IPS DF 4.7 (cell line): ENCODE data around the gene ASXL1.
"Not testable (repeated sequence)": the region's sequence is repeated elsewhere in the genome, so short reads cannot be mapped to it uniquely, and the experiment has no call there.

Source experiments
- DNase-seq: peaks from one replicate; pipeline ENCODE4 v3.0.0-alpha.2; 2013; ENCODE audit warnings: low spot score; ENCODE audit errors: extremely low read depth

Gene ASXL1

DNA sequence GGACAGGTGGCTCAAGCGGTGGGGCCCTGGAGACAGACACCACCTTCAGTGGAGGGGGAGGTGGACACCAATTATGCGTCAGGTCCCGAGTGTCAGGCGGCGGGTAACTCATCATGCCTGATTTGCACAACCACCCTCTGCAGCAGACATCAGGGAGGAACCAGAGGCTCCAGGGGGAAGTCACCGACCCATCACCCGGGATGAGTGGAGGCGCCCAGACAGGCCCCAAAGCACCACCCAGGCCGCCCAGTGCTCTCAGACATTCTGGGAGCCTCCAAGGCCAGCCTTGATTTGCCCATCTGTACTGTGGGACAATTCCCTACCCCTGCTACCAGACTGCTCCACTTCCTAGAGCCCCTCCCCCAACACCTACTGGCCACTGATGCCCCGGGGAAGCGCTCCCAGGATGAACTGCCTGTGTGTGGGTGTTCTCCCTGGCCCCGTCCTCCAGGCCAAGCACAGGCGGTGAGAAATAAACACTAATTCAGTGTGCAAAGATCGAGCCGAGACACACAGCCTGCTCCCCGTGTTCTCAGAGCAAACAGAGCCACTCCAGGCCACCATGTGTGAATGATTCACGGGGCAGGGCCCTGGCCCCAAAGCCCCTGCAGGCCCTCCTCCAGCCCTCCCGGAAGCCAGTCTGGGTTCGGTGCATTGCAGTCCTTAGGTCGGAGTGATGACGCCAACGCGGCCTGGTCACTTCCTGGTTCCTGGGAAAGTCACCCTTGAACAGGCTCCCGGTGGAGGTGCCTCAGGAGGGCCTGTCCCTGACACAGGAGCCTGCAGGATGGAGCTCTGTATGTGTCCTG lies 107.2 kb downstream of the ASXL1 start:
- DNase-seq: no peak

GRCh38 chr20:32465901-32466675 lies 108.0 kb downstream of the ASXL1 start:
- DNase-seq: not testable (repeated sequence)

DNA sequence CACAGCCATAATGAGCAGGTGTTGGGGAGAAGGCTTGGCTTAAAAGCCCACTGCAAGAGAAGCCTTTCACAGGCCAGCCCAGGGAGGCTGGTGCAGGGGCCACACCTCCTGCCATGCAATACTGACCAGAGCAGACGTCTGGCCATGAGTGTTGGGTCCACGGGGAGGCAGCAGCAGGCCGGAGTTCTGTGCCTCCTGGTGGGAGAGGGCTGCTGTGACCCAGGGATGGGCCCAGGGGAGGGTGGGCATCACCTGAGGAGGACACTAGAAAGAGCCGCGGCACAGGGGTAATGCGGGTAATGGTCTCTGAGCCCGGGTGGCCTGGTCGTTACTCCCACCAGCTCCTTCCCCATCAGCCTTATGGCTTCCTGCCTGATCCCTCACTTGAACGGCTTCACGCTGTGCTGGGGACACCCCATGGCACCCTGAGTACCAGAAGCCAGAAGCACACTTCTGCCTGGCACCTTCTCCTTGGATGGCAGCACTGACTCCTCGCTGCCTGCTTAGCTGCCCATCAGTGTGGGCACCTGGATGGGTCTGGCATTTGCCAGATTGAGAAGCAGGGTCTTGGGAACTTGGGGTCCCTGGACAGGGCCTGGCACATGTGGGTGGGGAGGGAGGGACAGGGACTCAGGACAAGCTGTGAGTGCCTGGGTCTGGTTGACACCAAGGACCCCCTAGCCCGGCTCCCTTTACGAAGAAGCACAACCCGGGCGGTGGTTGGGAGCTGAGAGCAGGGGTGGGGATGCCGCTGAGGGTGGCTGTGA lies 108.8 kb downstream of the ASXL1 start:
- no peak for DNase-seq

DNA sequence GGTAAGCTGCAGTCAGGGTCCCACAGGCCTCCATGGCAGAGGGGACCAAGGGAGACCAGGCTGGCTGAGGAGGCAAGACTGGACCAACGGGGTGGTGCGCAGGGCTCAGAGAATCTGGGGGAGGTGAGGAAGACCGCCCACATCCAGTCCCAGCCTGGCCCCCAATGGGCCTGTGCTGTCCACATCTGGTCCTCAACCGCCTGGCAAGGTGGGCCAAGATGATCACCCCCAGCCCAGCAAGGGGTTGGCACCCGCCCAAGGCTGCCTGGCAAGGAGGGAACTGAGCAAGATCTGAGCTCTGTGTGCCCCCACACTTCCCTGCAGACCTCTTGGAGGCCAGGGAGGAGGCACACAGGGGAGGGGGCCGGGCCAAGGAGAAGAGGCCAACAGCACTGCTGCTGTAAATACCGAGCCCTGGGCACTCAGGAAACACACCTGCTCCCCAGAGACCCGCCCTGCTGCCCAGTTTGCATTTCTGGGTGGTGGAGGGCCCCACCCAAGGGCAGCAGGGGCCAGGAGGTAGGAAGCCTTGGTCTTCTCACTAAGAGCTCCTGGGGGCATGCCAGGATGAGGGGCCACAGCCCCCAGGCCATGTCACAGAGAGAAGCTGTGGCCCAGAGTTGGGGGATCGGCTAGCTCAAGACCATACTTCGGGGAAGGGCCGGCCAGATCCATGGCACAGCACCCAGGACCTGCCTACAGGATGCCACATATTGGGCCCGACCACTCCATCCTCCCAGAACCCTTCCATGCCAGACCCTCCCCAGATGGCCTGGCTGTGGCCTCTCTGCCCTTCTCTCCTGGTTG lies 109.6 kb downstream of the ASXL1 start:
- no peak for DNase-seq

- DNase-seq: no peak
Observed at GRCh38 chr20:32468313-32468640, 110.1 kb downstream of the ASXL1 start.

DNA sequence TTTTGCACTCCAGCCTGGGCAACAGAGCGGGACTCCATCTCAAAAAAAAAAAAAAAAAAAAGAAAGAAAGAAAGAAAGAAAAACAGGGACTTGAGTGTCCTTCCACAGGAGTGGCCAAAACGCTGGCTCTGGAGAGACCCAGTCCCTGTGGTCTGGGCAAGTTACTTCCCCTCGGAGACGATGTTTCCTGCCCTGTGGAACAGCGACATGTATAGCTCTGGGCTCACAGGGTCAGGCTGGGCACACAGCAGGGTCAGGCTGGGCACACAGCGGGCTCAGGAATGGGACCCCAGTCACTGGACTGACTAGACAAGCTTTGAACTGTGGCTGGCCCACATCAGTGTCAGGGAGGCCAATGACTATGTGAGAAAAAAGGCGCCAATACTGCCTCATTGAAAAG lies 110.7 kb downstream of the ASXL1 start:
- no peak for DNase-seq

DNA sequence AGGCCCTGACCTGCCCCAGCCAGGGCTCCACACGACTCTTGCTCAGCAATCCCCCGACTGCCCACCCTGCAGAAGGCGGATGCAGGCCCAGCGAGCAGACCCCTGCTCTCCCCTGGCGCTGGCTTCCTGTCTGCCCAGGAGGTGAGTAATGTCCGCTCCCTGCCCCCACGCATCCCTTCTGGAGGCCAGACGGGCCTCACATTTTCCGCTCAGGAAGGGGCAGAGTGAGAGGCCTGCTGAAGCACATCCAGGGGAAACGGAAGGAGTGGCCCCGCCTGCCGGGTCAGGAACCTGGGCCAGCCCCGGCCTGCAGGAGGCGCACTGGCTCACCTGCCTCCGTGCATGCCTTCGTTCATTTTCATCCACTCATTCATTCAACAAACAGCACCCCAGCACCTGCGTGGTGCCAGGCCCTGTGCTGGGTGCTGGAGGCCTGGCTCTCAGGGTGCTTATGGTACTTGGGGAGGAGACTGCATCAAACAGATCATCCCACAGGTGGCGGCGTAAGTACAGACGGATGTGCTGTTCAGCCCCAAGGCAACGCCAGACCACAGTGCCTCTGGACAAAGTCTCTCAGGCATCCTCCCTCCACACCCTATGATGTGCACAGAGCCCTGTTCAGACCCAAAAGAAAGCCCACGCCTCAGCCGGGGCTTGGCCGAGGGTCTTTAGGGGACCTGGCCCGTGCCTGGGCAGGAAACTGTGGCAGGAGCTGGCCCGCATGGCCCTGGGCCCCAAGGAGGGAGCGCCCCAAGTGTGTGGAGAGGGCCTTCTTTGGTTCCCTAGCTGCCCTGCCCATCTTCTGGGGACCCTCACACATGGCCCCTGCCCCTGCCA lies 112.1 kb downstream of the ASXL1 start:
- DNase-seq: no peak

DNA sequence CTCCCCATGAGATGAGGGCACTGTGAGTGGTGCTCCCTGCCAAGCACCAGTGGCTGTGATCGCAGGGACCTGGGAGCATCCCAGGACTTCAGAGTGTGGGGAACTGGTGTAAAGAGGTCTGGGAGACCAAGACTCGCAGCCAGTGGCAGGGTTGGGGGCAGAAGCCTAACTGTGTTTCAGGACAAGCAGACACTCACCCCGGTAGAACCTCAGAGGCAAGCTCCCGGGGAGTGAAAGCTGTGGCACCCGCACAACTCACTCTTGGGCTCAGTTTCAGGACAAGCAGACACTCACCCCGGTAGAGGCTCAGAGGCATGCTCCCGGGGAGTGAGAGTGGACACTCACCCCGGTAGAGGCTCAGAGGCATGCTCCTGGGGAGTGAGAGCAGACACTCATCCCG lies 112.8 kb downstream of the ASXL1 start:
- no peak for DNase-seq

DNA sequence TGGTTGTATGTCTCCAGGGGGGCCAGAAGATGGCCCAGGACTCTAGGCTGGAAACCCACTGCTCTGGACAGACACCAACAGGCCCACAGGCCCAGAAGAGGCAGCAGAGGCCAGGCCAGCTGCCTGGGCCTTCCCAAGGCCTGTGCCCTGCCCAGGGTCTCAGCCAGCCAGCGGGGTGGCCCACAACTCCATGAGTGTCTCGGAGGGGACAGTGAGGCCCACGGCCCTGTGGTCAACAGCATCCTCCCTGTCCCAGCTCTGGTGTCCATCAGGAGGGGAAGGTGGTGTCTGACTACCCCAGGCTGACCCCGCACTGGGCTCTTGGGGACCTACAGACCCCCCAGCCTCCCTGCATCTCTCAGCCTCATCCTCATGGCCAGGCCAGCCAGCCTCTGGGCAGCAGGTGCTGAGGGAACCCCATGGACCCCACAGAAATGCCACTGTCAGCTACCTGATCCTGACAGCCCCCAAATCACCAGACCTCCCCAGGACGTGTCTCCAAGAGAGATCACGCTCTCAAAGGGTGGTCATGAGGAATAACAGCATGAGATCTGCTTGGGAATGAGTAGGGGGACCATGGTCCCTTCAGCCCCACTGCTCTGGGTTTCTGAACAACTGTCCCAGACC lies 114.6 kb downstream of the ASXL1 start:
- no peak for DNase-seq

DNA sequence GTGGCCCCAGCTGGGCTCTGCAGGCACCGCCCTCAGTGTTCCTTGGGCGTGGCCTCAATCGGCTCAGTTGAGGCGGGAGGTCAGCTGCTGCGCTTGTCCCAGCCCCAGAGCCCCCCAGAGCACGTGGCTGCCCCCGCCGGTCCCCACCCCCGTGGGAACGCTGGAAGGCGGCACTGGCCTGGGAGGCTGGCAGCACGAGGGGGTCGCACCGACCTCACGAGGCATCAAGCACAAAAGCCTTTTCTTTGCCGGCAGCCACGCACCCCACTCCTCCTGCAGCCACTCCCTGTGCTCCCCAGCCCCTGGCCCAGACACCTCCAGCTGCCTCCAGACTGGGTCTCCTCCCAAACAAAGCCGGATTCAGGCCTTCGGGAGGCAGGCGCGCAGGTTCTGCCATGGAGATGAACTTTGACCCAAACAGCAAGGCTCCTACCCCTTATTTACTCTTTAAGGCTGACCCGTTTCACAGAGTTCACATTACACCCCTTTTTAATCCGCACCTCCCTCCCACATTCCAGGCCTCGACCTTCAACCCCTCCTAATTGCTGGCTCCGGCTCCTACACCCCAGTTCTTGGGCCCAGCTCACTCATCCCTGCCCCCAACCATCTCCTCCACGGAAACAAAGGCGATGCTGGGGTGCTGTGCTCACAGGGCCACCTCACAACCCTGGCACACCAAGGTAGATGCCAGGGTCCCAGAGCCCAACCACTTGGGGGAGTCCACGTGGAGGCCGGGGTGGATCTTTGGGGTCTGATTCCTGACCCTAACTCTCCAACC lies 115.3 kb downstream of the ASXL1 start:
- DNase-seq: no peak

GRCh38 chr20:32474009-32474716 lies 116.0 kb downstream of the ASXL1 start:
- DNase-seq: no peak

DNA sequence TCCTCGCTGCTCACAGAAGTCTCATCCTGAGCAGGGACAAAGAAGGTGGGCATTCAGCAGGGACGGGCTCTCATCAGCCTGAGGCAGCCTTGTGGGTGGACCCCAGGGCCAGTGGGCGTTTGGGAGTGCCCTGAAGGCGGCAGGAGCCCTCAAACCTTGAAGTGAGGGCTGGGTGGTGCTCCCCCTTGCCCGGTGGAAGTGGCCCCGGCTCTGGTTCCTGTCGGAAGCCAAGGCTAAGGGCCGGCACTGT lies 116.5 kb downstream of the ASXL1 start:
- no peak for DNase-seq

GRCh38 chr20:32474967-32475811 lies 117.1 kb downstream of the ASXL1 start:
- DNase-seq: no peak

DNA sequence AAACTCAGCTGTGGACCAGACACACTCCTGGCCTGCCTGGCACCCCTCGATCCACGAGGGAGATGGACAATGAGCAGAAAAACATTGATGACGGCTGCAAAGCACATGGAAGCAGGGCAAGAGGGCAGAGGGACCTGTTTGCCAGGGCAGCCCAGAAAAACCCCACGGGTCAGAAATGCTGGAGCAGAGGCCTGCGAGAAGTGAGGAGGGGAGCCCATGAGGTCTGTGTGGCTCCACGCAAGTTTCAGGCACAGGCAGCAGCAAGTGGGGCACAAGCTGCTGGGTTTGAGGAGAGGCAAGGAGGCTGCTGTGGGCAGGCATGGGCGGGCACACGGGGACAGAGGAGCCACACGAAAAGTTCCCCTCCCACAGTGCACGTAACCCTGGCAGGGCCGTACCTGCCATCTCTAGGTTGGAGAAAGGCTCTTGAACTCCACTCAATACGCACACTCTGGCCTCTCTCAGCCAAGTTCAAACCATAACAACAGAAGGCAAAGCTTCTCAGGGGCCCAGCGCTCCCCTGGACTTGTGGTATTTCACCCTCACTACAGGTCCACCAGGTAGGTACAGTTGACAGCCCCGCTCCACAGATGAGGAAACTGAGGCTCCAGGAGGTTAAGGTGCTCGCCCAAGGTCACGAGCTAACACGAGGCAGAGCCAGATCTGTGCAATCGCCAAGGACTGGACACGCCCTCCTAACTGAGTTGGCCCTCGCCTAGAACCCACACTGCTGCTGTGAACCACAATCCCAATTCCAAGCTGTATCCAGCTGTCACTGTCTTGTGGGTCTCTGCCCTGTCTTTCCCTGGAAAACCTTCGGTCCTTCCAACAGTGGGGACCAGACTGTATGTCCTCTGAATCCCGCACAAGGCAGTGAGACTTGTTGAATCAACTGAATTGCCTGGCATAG lies 118.8 kb downstream of the ASXL1 start:
- DNase-seq: no peak

GRCh38 chr20:32477594-32478512 lies 119.7 kb downstream of the ASXL1 start:
- no peak for DNase-seq

DNA sequence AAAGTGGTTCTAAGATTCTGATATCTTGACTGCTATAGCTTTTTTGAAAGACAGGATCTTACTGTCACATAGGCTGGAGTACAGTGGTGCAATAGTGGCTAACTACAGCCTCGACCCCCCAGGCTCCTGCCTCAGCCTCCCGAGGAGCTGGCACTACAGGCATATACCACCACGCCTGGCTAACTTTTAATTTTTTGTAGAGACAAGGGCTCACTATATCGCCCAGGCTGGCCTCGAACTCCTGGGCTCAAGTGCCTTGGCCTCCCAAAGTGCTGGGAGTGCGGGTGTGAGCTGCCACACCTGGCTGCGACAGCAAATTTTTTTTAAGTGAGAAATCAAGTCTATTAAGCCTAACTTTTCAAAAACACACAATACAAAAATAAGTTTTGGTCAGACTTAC lies 120.4 kb downstream of the ASXL1 start:
- no peak for DNase-seq
